SK-N-MC (cell line): ENCODE measurements around the gene SLC6A9.

Experiments used
- EZH2 ChIP-seq: fragments of 200-600 bp; sonication (generic); IDR thresholded peaks from one replicate; pipeline ENCODE4 v1.6.1; 2017; ENCODE audit warnings: antibody characterized with exemption
- POLR2AphosphoS5 ChIP-seq: IDR thresholded peaks from 2 replicates; pipeline ENCODE4 v1.6.1; 2012; ENCODE audit warnings: mild to moderate bottlenecking, low read depth, low read length, borderline replicate concordance

GRCh38 chr1:44050261-44050660, 19.0 kb upstream of the SLC6A9 start:
- TF ChIP-seq POLR2AphosphoS5 (no peak), EZH2 (no peak)
